Retina (tissue), 1 donor: Measurements from ENCODE around the gene TTLL4.
A peak's percentile ranks its signal among the peaks of the same experiment; 100 is the strongest.

ENCODE experiments used
- DNase-seq: peaks from one replicate; pipeline ENCODE4 v3.0.0-alpha.2; 2016

TTLL4 gene, protein sequence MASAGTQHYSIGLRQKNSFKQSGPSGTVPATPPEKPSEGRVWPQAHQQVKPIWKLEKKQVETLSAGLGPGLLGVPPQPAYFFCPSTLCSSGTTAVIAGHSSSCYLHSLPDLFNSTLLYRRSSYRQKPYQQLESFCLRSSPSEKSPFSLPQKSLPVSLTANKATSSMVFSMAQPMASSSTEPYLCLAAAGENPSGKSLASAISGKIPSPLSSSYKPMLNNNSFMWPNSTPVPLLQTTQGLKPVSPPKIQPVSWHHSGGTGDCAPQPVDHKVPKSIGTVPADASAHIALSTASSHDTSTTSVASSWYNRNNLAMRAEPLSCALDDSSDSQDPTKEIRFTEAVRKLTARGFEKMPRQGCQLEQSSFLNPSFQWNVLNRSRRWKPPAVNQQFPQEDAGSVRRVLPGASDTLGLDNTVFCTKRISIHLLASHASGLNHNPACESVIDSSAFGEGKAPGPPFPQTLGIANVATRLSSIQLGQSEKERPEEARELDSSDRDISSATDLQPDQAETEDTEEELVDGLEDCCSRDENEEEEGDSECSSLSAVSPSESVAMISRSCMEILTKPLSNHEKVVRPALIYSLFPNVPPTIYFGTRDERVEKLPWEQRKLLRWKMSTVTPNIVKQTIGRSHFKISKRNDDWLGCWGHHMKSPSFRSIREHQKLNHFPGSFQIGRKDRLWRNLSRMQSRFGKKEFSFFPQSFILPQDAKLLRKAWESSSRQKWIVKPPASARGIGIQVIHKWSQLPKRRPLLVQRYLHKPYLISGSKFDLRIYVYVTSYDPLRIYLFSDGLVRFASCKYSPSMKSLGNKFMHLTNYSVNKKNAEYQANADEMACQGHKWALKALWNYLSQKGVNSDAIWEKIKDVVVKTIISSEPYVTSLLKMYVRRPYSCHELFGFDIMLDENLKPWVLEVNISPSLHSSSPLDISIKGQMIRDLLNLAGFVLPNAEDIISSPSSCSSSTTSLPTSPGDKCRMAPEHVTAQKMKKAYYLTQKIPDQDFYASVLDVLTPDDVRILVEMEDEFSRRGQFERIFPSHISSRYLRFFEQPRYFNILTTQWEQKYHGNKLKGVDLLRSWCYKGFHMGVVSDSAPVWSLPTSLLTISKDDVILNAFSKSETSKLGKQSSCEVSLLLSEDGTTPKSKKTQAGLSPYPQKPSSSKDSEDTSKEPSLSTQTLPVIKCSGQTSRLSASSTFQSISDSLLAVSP

GRCh38 chr2:218710687-218711549 lies at the start of gene TTLL4:
Gene TTLL4 (plus strand): TSS chr2:218710835. CDS start chr2:218737677, 26,842 bp downstream.
- DNase-seq: peak; percentile 96

GRCh38 chr2:218662377-218662776 lies 48.3 kb upstream of the TTLL4 start:
- no peak for DNase-seq

DNA sequence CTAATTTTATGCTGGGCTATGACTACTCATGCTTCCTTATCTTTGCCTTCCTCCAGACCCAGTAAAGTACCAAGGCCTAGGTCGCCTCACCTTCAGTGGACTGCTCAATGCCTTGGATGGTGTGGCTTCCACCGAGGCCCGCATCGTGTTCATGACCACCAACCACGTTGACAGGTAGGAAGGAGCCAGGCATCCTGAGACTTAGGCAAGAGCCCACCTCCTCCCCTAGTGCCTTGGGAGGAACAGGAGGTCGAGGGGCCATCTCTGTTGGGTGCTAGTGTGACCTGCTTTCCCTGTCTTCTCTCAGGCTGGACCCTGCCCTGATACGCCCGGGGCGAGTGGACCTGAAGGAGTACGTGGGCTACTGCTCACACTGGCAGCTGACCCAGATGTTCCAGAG lies 47.8 kb upstream of the TTLL4 start:
- DNase-seq: no peak

DNA sequence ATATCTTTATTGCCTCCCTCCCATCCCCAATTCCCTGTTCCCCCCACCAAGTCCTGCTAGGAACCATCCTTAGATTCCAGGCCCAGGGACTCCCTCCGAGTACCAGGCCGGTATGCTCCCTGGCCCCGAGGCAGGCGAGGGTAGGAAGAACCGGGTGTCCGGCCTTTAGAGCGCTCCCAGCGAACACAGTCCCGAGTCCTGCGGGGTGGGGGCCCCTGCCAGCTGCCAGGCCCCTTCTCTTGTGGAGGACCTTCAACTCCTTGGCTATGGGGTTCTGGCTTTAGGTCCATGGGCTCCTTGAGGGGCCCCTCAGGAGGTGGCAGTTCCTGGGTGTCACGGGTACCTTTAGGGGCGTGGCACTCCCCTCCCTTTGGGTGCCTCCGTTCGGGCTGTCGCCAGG lies 46.7 kb upstream of the TTLL4 start:
- no peak for DNase-seq

- no peak for DNase-seq
These were observed 46.0 kb upstream of the TTLL4 start for GRCh38 chr2:218664653-218665052.

DNA sequence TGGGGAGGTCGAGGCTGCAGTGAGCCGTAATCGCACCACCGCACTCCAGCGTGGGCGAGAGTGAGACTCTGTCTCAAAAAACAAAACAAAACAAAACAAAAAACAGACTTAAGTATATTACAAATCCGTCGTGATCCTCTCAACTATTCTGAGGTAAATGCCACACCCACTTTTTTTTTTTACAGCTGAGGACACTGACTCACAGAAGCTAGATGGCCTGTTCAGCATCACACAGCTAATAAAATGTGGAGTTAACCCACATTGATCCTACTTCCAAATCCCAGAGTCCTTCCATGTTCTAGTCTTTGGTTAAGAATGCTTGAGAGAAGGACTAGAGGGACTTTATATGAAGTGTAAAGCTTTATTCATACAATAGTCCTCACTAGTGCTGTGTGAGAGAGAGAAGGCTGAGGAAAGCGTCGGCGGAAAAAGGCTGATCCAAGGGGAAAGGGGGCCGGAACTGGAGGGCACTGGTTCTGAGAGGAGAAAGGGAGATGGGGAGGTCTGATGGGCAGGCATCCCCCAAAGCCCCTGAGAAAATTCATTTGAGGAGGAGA lies 39.5 kb upstream of the TTLL4 start:
- DNase-seq: no peak

- peak; percentile 91 for DNase-seq
These were observed 38.7 kb upstream of the TTLL4 start, which contains the start of the genes RNF25 and STK36 for GRCh38 chr2:218671654-218672566. Gene RNF25 (minus strand): TSS chr2:218672002. CDS start chr2:218671970, 32 bp downstream. Gene STK36 (plus strand): TSS chr2:218672086. CDS start chr2:218672830, 744 bp downstream.

GRCh38 chr2:218679119-218679518 lies 31.5 kb upstream of the TTLL4 start:
- DNase-seq: no peak

DNA sequence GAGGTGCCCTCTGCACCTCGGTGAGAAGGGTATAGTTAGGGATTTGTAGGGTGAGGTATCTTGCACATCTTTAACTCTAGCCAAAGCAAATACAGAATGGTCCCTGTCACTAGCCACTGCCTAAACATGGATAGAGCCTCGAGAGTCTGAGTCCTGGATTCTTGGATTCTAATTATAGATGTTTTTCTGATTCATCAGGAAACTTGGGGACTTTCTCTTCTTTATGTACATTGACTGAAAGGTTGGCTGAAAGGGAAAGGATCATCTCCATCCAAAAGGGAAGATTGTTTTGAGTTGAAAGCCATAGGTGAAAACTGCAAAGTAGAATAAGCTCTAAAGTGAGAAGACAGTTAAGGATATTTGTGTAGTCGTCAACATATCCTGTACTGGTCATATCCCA lies 30.6 kb upstream of the TTLL4 start:
- DNase-seq: no peak

- DNase-seq: peak; percentile 28
These were observed 23.1 kb upstream of the TTLL4 start for GRCh38 chr2:218687400-218688060.

GRCh38 chr2:218691234-218691633 lies 19.4 kb upstream of the TTLL4 start:
- no peak for DNase-seq

DNA sequence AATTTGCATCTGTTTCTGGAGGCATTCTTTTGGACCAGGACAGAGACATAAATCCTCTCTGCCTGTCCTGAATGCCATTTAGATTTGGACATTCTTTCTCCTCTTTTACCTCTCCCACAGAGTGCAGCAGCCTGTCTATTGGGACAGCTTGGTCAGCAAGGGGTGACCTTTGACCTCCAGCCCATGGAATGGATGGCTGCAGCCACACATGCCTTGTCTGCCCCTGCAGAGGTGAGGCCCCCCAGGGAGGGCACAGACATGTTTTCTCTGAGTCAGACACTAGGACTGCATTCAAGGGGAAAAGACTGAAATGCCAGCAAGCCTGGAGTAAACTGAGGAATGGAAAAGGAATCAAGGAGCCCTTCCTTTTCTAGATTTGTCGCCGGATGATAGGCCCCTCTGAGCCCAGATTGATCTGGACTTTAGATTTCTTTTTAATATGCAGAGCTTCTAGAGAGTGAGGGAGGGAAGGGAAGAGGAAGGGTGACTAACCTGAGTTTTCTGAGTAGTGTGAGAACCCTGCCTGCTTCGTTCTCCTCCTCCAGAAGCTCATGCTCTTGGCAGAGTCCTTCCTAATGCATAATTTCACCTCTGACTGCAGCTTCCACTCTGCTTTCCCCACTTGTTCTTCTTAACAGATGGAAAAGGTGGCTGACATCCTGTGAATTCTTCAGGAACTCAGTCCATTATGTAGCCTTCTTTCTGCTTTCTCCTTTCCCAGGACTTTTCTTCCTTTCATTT lies 16.1 kb upstream of the TTLL4 start:
- no peak for DNase-seq

GRCh38 chr2:218698885-218699284 lies 11.8 kb upstream of the TTLL4 start:
- no peak for DNase-seq

- DNase-seq: no peak
These were observed 8.8 kb upstream of the TTLL4 start for GRCh38 chr2:218701806-218702205.

DNA sequence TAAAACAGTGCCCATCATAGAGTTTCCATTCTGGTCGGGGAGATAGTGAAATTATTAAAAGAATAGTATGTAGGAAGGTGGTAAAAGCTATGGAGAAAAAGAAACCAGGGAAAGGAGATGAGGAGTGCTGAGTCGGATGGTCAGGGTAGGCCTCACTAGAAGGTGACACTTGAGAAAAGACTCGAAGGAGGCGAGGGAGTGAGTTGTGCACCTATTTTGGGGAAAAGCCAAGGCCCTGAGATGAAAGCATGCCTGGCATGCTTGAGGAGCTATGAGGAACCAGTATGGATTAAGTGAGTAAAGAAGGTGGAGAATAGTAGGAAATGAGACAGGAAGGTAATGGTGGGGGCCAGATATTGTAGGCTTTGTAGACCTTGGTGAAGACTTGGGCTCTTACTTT lies 7.3 kb upstream of the TTLL4 start:
- DNase-seq: no peak

GRCh38 chr2:218708086-218708485 lies 2.5 kb upstream of the TTLL4 start:
- no peak for DNase-seq

DNA sequence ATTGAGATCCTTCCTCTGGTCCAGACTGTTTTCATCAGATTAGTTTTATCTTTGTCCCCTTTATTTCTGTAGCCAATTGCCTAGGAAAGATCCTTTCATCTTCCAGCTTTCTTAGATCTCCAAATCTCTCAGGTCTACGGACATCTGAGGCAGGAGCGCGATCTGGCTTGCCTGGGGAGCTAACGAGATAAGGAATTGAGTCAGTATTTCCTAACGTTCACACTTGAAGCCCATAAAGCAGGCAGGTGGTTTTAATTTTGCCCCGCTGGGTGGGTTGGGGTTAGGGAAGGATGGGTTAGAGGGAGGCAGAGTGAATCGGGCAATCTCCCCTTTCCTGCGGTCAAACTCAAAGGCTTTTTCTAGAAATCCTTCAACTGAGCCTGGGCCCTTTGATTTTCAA lies 727 bp upstream of the TTLL4 start:
- no peak for DNase-seq

GRCh38 chr2:218710334-218710686 lies 325 bp upstream of the TTLL4 start:
- no peak for DNase-seq

DNA sequence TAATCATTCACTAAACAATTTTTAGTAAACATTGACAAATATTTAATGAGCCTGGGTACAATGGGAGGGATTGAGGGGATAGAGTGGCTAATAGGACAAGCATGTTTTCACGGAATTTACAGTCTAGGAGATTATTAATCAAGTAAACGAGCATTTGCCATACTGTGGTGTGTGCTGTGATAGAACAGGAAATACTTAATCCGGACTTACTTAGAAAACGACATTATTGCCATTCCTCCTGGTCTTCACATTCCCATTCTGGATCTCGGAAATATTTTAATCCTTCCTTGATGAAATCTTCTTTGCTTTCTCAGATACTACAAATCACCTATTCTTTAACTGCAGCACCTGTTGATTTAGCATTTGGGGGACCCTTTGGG lies 905 bp downstream of the TTLL4 start:
- no peak for DNase-seq
